HG03045 (cell line): ENCODE data around the gene TEX14.
"Not testable (repeated sequence)": the region's sequence is repeated elsewhere in the genome, so short reads cannot be mapped to it uniquely, and the experiment has no call there.

Experiments
- ATAC-seq: cut with Tn5 transposase; IDR thresholded peaks from one replicate; pipeline ENCODE4 v1.9.1; 2021; ENCODE audit warnings: mild to moderate bottlenecking, moderate library complexity; ENCODE audit not compliant: unreplicated experiment

Gene TEX14

GRCh38 chr17:58657962-58658803 is 33.7 kb downstream of the TEX14 start:
- ATAC-seq = not testable (repeated sequence)

GRCh38 chr17:58648236-58648635 is 43.6 kb downstream of the TEX14 start:
- no peak for ATAC-seq

DNA sequence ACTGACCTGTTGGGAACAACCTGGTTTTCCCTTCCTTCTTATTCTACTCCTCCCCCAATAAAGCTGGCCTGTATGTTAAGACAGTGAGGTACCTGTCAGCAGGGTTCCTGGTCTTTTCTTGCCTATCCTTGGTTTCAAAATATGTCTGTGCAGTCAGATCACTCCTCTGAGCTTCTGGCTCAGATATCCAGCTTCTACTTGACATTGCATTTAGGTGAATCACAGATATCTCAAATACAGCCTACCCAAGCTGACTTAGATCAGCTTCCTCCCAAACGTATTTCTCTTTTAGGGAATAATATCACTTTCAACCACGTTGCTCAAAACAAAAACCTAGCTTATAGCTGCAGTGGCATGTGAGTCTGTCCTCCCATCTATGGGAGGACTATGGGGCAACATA is 48.7 kb downstream of the TEX14 start:
- ATAC-seq = no peak

GRCh38 chr17:58641887-58642311 is 49.9 kb downstream of the TEX14 start:
- ATAC-seq = no peak

DNA sequence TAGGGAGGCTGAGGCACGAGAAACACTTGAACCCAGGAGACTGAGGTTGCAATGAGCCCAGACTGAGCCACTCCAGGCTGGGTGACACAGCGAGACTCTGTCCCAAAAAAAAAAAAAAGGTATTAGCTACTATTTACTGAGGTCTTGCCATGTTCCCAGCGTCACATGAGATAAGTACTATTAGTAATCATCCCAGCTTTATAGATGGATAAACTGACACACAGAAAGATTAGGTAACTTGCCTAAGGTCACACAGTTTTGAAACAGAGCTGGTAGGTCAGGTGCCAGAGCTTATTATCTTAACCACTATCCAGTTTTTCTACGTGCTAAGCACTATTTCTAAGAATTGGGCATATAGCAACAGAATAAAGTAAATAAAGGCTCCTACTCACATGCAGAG is 51.6 kb downstream of the TEX14 start:
- ATAC-seq = no peak

GRCh38 chr17:58639681-58640080 is 52.2 kb downstream of the TEX14 start:
- ATAC-seq = no peak

GRCh38 chr17:58637011-58637570 is 54.8 kb downstream of the TEX14 start:
- no peak for ATAC-seq

- no peak for ATAC-seq
These were observed 59.2 kb downstream of the TEX14 start for GRCh38 chr17:58632324-58633314.

- peak; percentile 78 for ATAC-seq
These were observed 60.1 kb downstream of the TEX14 start for GRCh38 chr17:58631523-58632323.

- peak; percentile 42 for ATAC-seq
These were observed 60.8 kb downstream of the TEX14 start for GRCh38 chr17:58630883-58631522.

GRCh38 chr17:58626905-58627304 is 64.9 kb downstream of the TEX14 start:
- no peak for ATAC-seq

GRCh38 chr17:58624751-58625150 is 67.1 kb downstream of the TEX14 start:
- no peak for ATAC-seq

DNA sequence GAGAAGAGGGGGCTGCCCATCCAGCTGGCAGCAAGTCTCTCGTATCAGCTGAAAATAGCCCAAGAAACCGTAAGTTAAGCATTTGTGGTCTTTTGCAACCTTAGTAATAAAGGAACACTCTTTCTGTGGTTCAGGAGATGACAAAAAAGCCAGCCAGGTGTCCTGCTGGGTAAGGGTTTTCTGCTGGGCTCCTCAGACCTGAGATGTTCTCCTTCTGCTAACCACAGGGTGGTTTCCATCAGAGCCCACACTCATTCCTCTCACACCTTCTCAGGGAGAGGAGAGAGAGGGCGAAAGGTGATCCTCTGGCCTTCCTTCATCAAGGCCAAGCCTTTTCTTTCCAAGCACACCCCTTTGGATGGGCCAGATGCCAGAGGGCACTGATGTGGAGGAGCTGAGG is 70.7 kb downstream of the TEX14 start:
- peak; percentile 67 for ATAC-seq

- ATAC-seq = no peak
These were observed 73.5 kb downstream of the TEX14 start for GRCh38 chr17:58618336-58618735.

DNA sequence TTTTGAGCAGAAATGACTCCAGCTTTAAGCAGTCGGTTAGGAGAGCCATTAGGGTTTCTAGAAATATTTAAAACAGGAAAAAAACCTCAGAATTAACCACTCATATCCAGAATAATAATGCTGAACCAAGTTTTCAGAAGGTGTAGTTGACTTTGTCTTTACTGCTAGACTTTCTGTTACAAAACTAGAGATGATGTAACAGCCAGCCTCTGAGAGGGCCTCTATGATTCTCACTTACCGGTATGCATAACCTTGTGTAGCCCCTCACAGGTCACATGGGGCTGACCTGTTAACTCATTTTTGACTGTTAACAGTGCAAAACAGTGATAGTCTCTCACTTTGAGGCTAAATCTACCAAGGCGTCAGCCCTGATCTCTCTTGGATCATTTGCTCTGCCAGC is 74.3 kb downstream of the TEX14 start:
- ATAC-seq = no peak

DNA sequence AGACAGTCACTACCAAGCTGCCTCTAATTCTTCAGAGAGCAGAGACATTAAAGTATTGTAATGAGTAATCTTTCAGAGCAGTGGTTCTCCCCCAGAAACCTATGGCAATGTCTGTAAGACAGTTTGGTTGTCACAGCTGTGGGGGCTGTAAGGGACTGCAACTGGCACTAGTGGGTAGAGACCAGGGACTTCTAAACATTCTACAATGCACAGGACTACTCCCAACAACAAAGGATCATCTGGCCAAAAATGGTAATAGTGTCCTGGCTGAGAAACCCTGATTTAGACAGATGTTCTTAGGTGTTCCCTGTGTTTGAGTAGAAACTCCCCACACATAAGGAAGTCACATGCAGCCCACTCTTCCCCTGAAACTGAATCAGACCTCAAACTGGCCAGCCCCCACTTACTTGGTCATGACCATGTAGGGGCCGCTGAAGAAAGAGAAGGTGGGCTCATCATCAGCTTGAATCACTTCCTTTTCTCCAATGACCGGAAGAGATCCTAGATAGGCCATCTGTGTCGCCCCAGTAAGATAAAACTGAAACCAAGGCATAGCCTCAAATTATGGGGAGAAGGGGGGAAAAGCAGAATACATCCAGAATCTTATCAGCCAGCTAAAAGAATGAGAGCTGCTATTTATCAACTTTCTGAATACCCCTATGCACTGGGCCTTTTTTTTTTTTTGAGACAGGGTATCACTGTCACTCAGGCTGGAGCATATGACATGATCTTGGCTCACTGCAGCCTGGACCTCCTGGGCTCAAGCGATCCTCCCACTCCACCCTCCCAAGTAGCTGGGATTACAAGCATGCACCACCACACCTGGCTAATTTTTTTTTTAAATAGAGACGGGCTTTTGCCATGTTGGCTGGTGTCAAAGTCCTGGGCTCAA is 75.8 kb downstream of the TEX14 start:
- peak; percentile 51 for ATAC-seq

- no peak for ATAC-seq
These were observed 76.9 kb downstream of the TEX14 start for GRCh38 chr17:58614859-58615459.

GRCh38 chr17:58611331-58611730 is 80.5 kb downstream of the TEX14 start:
- no peak for ATAC-seq

GRCh38 chr17:58606934-58607333 is 84.9 kb downstream of the TEX14 start:
- ATAC-seq = no peak
